ENCODE data around the gene CARM1.

CARM1 gene

GRCh38 chr19:10915130-10916091 lies 44.1 kb downstream of the CARM1 start:
- TF ChIP-seq CTCF (IDR thresholded peaks at IDR 0.05; ENCODE audit: low read depth, low read length) = peak; percentile 53
- peak; percentile 85 for DNase-seq (ENCODE audit: extremely low read depth, low read depth)

GRCh38 chr19:10916602-10917001 lies 45.2 kb downstream of the CARM1 start:
- TF ChIP-seq CTCF (IDR thresholded peaks at IDR 0.05; ENCODE audit: low read depth, low read length) = no peak
- no peak for DNase-seq (ENCODE audit: extremely low read depth, low read depth)

GRCh38 chr19:10918359-10918758 lies 47.0 kb downstream of the CARM1 start:
- no peak for DNase-seq (ENCODE audit: extremely low read depth, low read depth)
- no peak for TF ChIP-seq CTCF (IDR thresholded peaks at IDR 0.05; ENCODE audit: low read depth, low read length)

GRCh38 chr19:10919352-10920287 lies 48.3 kb downstream of the CARM1 start:
- no peak for TF ChIP-seq CTCF (IDR thresholded peaks at IDR 0.05; ENCODE audit: low read depth, low read length)
- DNase-seq (ENCODE audit: extremely low read depth, low read depth) = no peak

GRCh38 chr19:10920288-10920655 lies 48.9 kb downstream of the CARM1 start:
- DNase-seq (ENCODE audit: extremely low read depth, low read depth) = no peak
- TF ChIP-seq CTCF (IDR thresholded peaks at IDR 0.05; ENCODE audit: low read depth, low read length) = no peak

GRCh38 chr19:10920781-10921180 lies 49.4 kb downstream of the CARM1 start:
- no peak for DNase-seq (ENCODE audit: extremely low read depth, low read depth)
- TF ChIP-seq CTCF (IDR thresholded peaks at IDR 0.05; ENCODE audit: low read depth, low read length) = no peak
